AG10803 (cell line): ENCODE data around the gene DISC1.
A peak's percentile ranks its signal among the peaks of the same experiment; 100 is the strongest.

Experiments used
- DNase-seq: peaks from one replicate; pipeline ENCODE4 v3.0.0; 2010; ENCODE audit warnings: low read depth
- H3K4me3 ChIP-seq: 2 replicates; pipeline ENCODE4 v1.5.1; 2011; ENCODE audit warnings: mild to moderate bottlenecking, low read length, control low read depth
- CTCF ChIP-seq: conservative IDR thresholded peaks from 2 replicates; pipeline ENCODE4 v1.5.1; 2011; ENCODE audit warnings: mild to moderate bottlenecking, low read length, control low read depth, inconsistent platforms

Gene DISC1

DNA sequence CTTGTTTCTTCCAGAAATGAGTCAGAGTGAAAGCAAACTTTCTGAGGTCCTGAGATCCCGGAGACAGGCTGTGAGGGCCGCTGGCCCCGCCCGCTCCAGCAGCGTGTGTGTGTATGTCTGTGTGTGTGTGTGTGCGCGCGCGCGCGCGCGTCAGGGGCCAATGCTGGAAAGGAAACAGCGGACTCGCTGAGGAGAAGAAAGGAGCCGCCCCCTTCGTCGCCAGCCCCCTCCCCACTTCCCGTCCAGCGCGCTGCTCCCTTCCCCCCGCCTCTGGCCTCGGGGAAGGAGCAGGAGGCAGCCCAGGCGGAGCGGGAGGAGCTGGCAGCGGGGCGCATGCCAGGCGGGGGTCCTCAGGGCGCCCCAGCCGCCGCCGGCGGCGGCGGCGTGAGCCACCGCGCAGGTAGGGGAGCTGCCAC is at the start of gene DISC1:
Gene DISC1 (plus strand): TSS at position 256 of the 416 bp plus-strand sequence. CDS start 78 bp downstream, at position 334.
- no peak for TF ChIP-seq CTCF
- peak; percentile 82 for DNase-seq
- H3K4me3 ChIP-seq: peak within 1 kb of the TSS; percentile 82

GRCh38 chr1:231576804-231577718 is 49.5 kb upstream of the DISC1 start:
- H3K4me3 ChIP-seq: no peak overlapping the region
- DNase-seq: no peak
- no peak for TF ChIP-seq CTCF

DNA sequence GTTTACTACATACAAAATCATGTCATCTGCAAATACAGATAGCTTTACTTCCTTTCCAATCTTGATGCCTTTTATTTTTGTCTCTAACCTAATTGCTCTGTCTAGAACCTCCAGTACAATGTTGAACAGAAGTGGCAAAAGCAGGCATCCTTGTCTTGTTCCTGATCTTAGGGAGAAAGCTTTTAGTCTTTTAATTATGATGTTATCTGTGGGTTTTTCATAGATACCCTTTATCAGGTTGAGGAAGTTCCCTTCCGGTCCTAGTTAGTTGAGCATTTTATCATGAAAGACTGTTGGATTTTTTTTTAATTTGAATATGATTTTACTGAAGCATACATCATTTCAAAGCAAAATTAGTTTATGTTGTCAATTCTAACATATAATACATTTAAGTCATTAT is 45.7 kb upstream of the DISC1 start:
- no peak for TF ChIP-seq CTCF
- no peak overlapping the region for H3K4me3 ChIP-seq
- no peak for DNase-seq

GRCh38 chr1:231581859-231582258 is 44.7 kb upstream of the DISC1 start:
- DNase-seq: no peak
- TF ChIP-seq CTCF: no peak
- no peak overlapping the region for H3K4me3 ChIP-seq

- no peak overlapping the region for H3K4me3 ChIP-seq
- TF ChIP-seq CTCF: no peak
- DNase-seq: no peak
These were observed 43.2 kb upstream of the DISC1 start for GRCh38 chr1:231583376-231583775.

DNA sequence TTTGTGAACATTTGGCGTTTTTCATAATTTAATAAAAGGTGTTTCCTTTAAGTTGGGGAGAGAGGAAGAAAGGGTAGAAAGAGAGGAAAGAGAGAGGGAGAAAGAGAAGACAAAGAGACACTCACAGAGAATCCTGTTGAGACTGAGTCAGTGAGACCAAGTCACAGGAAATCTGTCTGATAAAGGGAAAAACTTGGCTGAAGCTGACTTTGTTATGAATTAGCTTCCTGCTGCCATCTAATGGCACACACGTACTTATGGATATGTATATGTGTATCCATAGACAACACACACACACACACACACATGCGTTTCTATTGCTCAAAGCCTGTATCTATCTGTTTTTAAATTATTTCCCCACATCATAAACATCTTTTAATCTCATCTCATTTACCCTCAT is 42.5 kb upstream of the DISC1 start:
- TF ChIP-seq CTCF: no peak; the same call in 1 of the 2 replicates
- peak; percentile 69 for DNase-seq
- H3K4me3 ChIP-seq: no peak overlapping the region

GRCh38 chr1:231584921-231585320 is 41.7 kb upstream of the DISC1 start:
- no peak overlapping the region for H3K4me3 ChIP-seq
- no peak for TF ChIP-seq CTCF
- no peak for DNase-seq
